HL-60/S4 treated with retinoic acid at 250 ng/mL for 4 days and 3 days (cell line): Measurements from ENCODE around the gene PUDP.
"Not testable (repeated sequence)": the region's sequence is repeated elsewhere in the genome, so short reads cannot be mapped to it uniquely, and the experiment has no call there.

Experiments
- in situ Hi-C: fragments of 300-500 bp; cut with MboI; formaldehyde crosslinking; loops from 2 replicates; pipeline ENCODE4 v1.7.0; 2022; ENCODE audit warnings: low sequenced_read_pairs

PUDP gene

GRCh38 chrX:7110821-7111276 lies 37.1 kb downstream of the PUDP start:
- in situ Hi-C loops: no loop called here

- in situ Hi-C loops: no loop called here
These were observed 37.8 kb downstream of the PUDP start for GRCh38 chrX:7109838-7110793.

GRCh38 chrX:7109049-7109531 lies 38.9 kb downstream of the PUDP start:
- in situ Hi-C loops: no loop called here

GRCh38 chrX:7108030-7108429 lies 39.9 kb downstream of the PUDP start:
- in situ Hi-C loops: no loop called here

- in situ Hi-C loops: no loop called here
These were observed 41.3 kb downstream of the PUDP start for GRCh38 chrX:7106649-7107048.

- in situ Hi-C loops: no loop called here
These were observed 45.8 kb downstream of the PUDP start for GRCh38 chrX:7102119-7102518.

GRCh38 chrX:7100022-7100421 lies 47.9 kb downstream of the PUDP start:
- in situ Hi-C loops: no loop called here

- in situ Hi-C loops: not testable (repeated sequence)
These were observed 52.3 kb downstream of the PUDP start for GRCh38 chrX:7095657-7096056.

- in situ Hi-C loops: no loop called here
These were observed 54.6 kb downstream of the PUDP start for GRCh38 chrX:7093305-7093704.

GRCh38 chrX:7092543-7092942 lies 55.4 kb downstream of the PUDP start:
- in situ Hi-C loops: no loop called here

- in situ Hi-C loops: no loop called here
These were observed 56.0 kb downstream of the PUDP start for GRCh38 chrX:7091923-7092322.

- in situ Hi-C loops: no loop called here
These were observed 57.3 kb downstream of the PUDP start for GRCh38 chrX:7090641-7091040.

GRCh38 chrX:7088968-7089615 lies 58.9 kb downstream of the PUDP start:
- in situ Hi-C loops: no loop called here

GRCh38 chrX:7086384-7086783 lies 61.6 kb downstream of the PUDP start:
- in situ Hi-C loops: no loop called here

GRCh38 chrX:7085879-7086278 lies 62.1 kb downstream of the PUDP start:
- in situ Hi-C loops: no loop called here

GRCh38 chrX:7084841-7085240 lies 63.1 kb downstream of the PUDP start:
- in situ Hi-C loops: no loop called here

- in situ Hi-C loops: no loop called here
These were observed 64.2 kb downstream of the PUDP start for GRCh38 chrX:7083468-7084396.

GRCh38 chrX:7083021-7083420 lies 64.9 kb downstream of the PUDP start:
- in situ Hi-C loops: no loop called here

GRCh38 chrX:7082556-7082955 lies 65.4 kb downstream of the PUDP start:
- in situ Hi-C loops: no loop called here

- in situ Hi-C loops: no loop called here
These were observed 70.4 kb downstream of the PUDP start for GRCh38 chrX:7077241-7078230.
